Stimulated activated naive CD8-positive, alpha-beta T cell treated with anti-CD3 and anti-CD28 coated beads, Interleukin-15, Interleukin-2, amounts not matched to agents 100 U/mL and 50 U/mL, for 24 hours (primary cell): ENCODE measurements around the gene EPS8L2.

ENCODE experiments used
- ATAC-seq: fragments of 150-1000 bp; cut with Tn5 transposase; one replicate; pipeline ENCODE4 v1.10.0; 2021
- DNase-seq: peaks from one replicate; pipeline ENCODE4 v3.0.0; 2021

EPS8L2 gene

GRCh38 chr11:705646-706438, at the start of gene EPS8L2:
EPS8L2 (plus strand) TSS chr11:706231; CDS start chr11:709408, 3,177 bp downstream.
- ATAC-seq (peak; percentile 24), DNase-seq (no peak)

- ATAC-seq (no peak), DNase-seq (no peak)
Measured at GRCh38 chr11:656426-656825, 49.6 kb upstream of the EPS8L2 start.

- no peak for ATAC-seq
- DNase-seq = no peak
Measured at GRCh38 chr11:656866-657265, 49.2 kb upstream of the EPS8L2 start.

GRCh38 chr11:657691-658126, 48.3 kb upstream of the EPS8L2 start:
- no peak for DNase-seq
- ATAC-seq = no peak

- no peak for ATAC-seq
- DNase-seq = no peak
Measured at GRCh38 chr11:659532-660085, 46.4 kb upstream of the EPS8L2 start.

GRCh38 chr11:660281-660680, 45.8 kb upstream of the EPS8L2 start:
- ATAC-seq (no peak), DNase-seq (no peak)

GRCh38 chr11:660681-661444, 45.2 kb upstream of the EPS8L2 start:
- no peak for DNase-seq
- ATAC-seq = no peak

GRCh38 chr11:662689-663274, 43.2 kb upstream of the EPS8L2 start:
- DNase-seq = peak; percentile 54
- ATAC-seq = peak; percentile 63

- DNase-seq (no peak), ATAC-seq (no peak)
Measured at GRCh38 chr11:665062-665703, 40.8 kb upstream of the EPS8L2 start.

- no peak for DNase-seq
- no peak for ATAC-seq
Measured at GRCh38 chr11:665704-666281, 40.2 kb upstream of the EPS8L2 start.

- ATAC-seq (no peak), DNase-seq (no peak)
Measured at GRCh38 chr11:673866-674265, 32.2 kb upstream of the EPS8L2 start.

GRCh38 chr11:674406-674805, 31.6 kb upstream of the EPS8L2 start:
- ATAC-seq (no peak), DNase-seq (no peak)

- ATAC-seq (no peak), DNase-seq (no peak)
Measured at GRCh38 chr11:678297-678696, 27.7 kb upstream of the EPS8L2 start.

- DNase-seq = no peak
- ATAC-seq = no peak
Measured at GRCh38 chr11:679271-680207, 26.5 kb upstream of the EPS8L2 start.

GRCh38 chr11:680476-680875, 25.6 kb upstream of the EPS8L2 start:
- ATAC-seq (no peak), DNase-seq (no peak)

- ATAC-seq = peak; percentile 81
Measured at GRCh38 chr11:680970-681369, 25.1 kb upstream of the EPS8L2 start.

GRCh38 chr11:686451-687243, 19.4 kb upstream of the EPS8L2 start:
- ATAC-seq (peak; percentile 31), DNase-seq (no peak)

More at GRCh38 chr11:680970-681369, 25.1 kb upstream of the EPS8L2 start:
- peak; percentile 39 for DNase-seq

GRCh38 chr11:687751-688150, 18.3 kb upstream of the EPS8L2 start:
- DNase-seq (no peak), ATAC-seq (no peak)

- no peak for DNase-seq
- no peak for ATAC-seq
Measured at GRCh38 chr11:688681-689080, 17.4 kb upstream of the EPS8L2 start.

GRCh38 chr11:689625-690024, 16.4 kb upstream of the EPS8L2 start:
- no peak for DNase-seq
- ATAC-seq = no peak
